K562 (cell line): ENCODE measurements around the gene MBD4. TPM values are rescaled to one million over a fixed set of nuclear protein-coding genes. Genes with fewer than 3 reads are reported as not detected.

Experiments
- CBFB ChIP-seq: sonication (generic); formaldehyde crosslinking; IDR thresholded peaks from 2 replicates; pipeline ENCODE4 v1.4.0; 2020; ENCODE audit warnings: mild to moderate bottlenecking, missing genetic modification reagents
- CTBP1 ChIP-seq: fragments of 450-650 bp; IDR thresholded peaks from 2 replicates; pipeline ENCODE4 v1.6.1; 2016; ENCODE audit warnings: borderline replicate concordance
- GTF2E2 ChIP-seq: fragments of 200-800 bp; sonication (Bioruptor generic); IDR thresholded peaks from 2 replicates; pipeline ENCODE4 v1.6.1; 2016; ENCODE audit warnings: missing genetic modification characterization, missing compliant biosample characterization
- NCOA6 ChIP-seq: fragments of 450-650 bp; IDR thresholded peaks from 2 replicates; pipeline ENCODE4 v1.6.1; 2017; ENCODE audit warnings: mild to moderate bottlenecking
- NFRKB ChIP-seq: fragments of 450-650 bp; IDR thresholded peaks from 2 replicates; pipeline ENCODE4 v1.6.1; 2016; ENCODE audit warnings: low read depth
- RBM15 ChIP-seq: fragments of 200-400 bp; formaldehyde crosslinking; IDR thresholded peaks from 2 replicates; pipeline ENCODE4 v1.6.1; 2018; ENCODE audit warnings: mild to moderate bottlenecking, low read length, moderate library complexity; ENCODE audit not compliant: insufficient read depth
- SP1 ChIP-seq: sonication (generic); formaldehyde crosslinking; IDR thresholded peaks from 2 replicates; pipeline ENCODE4 v1.8.1; 2022; ENCODE audit warnings: mild to moderate bottlenecking, missing genetic modification reagents
- STAT5B ChIP-seq: fragments of 250-450 bp; sonication (Bioruptor Pico); IDR thresholded peaks from 2 replicates; pipeline ENCODE4 v1.8.0; 2021; ENCODE audit warnings: mild to moderate bottlenecking, inconsistent platforms
- ZNF764 ChIP-seq: fragments of 250-450 bp; sonication (Bioruptor Pico); IDR thresholded peaks from 2 replicates; pipeline ENCODE4 v1.4.0; 2020; ENCODE audit warnings: low read depth, mild to moderate bottlenecking, moderate library complexity
- ZNF830 ChIP-seq: fragments of 250-450 bp; sonication (Bioruptor Pico); IDR thresholded peaks from 2 replicates; pipeline ENCODE4 v1.5.0; 2021; ENCODE audit warnings: mild to moderate bottlenecking
- polyA plus RNA-seq, 8 experiments: library from polyadenylated mRNA; depleted of rRNA in 4 of 8; stranded (reverse) in 5 of 8; unstranded in 3 of 8; fragments of >200 nt; fragmentation: Nextera tagmentation in 2 of 8; fragmentation: Illumina TruSeq in 1 of 8; extraction: Ambion mirVana in 2 of 8; extraction: Trizol in 1 of 8; gene quantifications; 2 replicates each; pipeline versions ENCODE4 v1.2.1 to v1.2.3, GENCODE V29; 2011 to 2014; ENCODE audit warnings: inconsistent platforms in 1 of 8, missing spikeins in 1 of 8
- total RNA-seq, 7 experiments: library from RNA; depleted of rRNA in 6 of 7; stranded (reverse); fragments of >200 nt in 6 of 7; fragmentation: Illumina TruSeq in 2 of 7; extraction: Trizol in 2 of 7; gene quantifications; 2 replicates each; pipeline versions ENCODE4 v1.2.1 to v1.2.3, GENCODE V29; 2011 to 2021; ENCODE audit warnings: low replicate concordance in 1 of 7
- TF ChIP-seq, protein P1 (sequence below): fragments of 450-650 bp; IDR thresholded peaks from 2 replicates; pipeline ENCODE4 v1.6.1; 2018; ENCODE audit warnings: mild to moderate bottlenecking, low read depth; ENCODE audit not compliant: partially characterized antibody
- TF ChIP-seq, protein P2 (sequence below): sonication (generic); formaldehyde crosslinking; IDR thresholded peaks from 2 replicates; pipeline ENCODE4 v1.8.0; 2022; ENCODE audit warnings: mild to moderate bottlenecking, missing genetic modification reagents
- TF ChIP-seq, protein P3 (sequence below): sonication (generic); formaldehyde crosslinking; IDR thresholded peaks from 2 replicates; pipeline ENCODE4 v1.4.0; 2020; ENCODE audit warnings: mild to moderate bottlenecking, missing genetic modification reagents
- TF ChIP-seq, protein P4 (sequence below): fragments of 200-800 bp; sonication (Bioruptor generic); IDR thresholded peaks from 2 replicates; pipeline ENCODE4 v1.6.1; 2016; ENCODE audit warnings: missing genetic modification characterization, missing compliant biosample characterization

Gene MBD4
- total and polyA plus RNA-seq, 9 of the 15 experiments (the other 6 are each of a cell fraction or from before 2014, with no cell fraction given): 13.3 to 63.9 (median 39.0) TPM

DNA sequence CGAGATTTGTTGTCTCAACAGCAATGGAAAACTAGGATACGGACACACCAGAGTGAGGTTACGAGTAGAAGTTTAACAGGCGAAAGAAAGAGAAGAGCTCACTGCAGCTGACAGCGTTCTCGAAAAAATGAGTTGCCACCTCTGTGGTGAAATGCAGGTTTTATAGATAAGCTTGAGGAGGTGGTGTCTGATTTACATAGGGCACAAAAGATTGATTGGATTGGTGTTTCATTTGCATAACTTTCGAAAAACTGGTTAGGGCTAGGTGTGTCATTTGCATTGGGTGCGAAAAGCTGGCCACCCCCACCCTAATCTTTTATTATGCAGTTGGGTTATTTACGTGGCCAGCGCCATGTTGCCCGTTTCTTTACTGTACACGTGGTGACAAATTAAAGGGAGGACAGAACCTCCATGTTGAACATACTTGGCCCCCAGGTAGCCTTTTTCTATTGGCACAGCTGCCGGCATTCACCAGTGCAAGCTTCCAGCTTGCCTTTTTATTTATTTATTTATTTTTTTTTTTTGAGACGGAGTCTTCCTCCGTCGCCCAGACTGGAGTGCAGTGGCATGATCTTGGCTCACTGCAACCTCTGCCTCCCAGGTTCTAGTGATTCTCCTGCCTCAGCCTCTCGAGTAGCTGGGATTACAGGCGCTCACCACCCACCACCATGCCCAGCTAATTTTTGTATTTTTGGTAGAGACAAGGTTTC lies 8.6 kb upstream of the MBD4 start (continued):
- TF ChIP-seq, protein P1, sequence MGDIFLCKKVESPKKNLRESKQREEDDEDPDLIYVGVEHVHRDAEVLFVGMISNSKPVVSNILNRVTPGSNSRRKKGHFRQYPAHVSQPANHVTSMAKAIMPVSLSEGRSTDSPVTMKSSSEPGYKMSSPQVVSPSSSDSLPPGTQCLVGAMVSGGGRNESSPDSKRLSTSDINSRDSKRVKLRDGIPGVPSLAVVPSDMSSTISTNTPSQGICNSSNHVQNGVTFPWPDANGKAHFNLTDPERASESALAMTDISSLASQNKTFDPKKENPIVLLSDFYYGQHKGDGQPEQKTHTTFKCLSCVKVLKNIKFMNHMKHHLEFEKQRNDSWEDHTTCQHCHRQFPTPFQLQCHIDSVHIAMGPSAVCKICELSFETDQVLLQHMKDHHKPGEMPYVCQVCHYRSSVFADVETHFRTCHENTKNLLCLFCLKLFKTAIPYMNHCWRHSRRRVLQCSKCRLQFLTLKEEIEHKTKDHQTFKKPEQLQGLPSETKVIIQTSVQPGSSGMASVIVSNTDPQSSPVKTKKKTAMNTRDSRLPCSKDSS: no peak
- TF ChIP-seq, protein P2, sequence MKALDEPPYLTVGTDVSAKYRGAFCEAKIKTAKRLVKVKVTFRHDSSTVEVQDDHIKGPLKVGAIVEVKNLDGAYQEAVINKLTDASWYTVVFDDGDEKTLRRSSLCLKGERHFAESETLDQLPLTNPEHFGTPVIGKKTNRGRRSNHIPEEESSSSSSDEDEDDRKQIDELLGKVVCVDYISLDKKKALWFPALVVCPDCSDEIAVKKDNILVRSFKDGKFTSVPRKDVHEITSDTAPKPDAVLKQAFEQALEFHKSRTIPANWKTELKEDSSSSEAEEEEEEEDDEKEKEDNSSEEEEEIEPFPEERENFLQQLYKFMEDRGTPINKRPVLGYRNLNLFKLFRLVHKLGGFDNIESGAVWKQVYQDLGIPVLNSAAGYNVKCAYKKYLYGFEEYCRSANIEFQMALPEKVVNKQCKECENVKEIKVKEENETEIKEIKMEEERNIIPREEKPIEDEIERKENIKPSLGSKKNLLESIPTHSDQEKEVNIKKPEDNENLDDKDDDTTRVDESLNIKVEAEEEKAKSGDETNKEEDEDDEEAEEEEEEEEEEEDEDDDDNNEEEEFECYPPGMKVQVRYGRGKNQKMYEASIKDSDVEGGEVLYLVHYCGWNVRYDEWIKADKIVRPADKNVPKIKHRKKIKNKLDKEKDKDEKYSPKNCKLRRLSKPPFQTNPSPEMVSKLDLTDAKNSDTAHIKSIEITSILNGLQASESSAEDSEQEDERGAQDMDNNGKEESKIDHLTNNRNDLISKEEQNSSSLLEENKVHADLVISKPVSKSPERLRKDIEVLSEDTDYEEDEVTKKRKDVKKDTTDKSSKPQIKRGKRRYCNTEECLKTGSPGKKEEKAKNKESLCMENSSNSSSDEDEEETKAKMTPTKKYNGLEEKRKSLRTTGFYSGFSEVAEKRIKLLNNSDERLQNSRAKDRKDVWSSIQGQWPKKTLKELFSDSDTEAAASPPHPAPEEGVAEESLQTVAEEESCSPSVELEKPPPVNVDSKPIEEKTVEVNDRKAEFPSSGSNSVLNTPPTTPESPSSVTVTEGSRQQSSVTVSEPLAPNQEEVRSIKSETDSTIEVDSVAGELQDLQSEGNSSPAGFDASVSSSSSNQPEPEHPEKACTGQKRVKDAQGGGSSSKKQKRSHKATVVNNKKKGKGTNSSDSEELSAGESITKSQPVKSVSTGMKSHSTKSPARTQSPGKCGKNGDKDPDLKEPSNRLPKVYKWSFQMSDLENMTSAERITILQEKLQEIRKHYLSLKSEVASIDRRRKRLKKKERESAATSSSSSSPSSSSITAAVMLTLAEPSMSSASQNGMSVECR: no peak
- no peak for TF ChIP-seq ZNF830 (CRISPR knock-in tag)
- TF ChIP-seq, protein P3, sequence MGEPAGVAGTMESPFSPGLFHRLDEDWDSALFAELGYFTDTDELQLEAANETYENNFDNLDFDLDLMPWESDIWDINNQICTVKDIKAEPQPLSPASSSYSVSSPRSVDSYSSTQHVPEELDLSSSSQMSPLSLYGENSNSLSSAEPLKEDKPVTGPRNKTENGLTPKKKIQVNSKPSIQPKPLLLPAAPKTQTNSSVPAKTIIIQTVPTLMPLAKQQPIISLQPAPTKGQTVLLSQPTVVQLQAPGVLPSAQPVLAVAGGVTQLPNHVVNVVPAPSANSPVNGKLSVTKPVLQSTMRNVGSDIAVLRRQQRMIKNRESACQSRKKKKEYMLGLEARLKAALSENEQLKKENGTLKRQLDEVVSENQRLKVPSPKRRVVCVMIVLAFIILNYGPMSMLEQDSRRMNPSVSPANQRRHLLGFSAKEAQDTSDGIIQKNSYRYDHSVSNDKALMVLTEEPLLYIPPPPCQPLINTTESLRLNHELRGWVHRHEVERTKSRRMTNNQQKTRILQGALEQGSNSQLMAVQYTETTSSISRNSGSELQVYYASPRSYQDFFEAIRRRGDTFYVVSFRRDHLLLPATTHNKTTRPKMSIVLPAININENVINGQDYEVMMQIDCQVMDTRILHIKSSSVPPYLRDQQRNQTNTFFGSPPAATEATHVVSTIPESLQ: no peak
- TF ChIP-seq NCOA6: no peak
- TF ChIP-seq SP1 (CRISPR knock-in tag): no peak
- no peak for TF ChIP-seq CBFB (CRISPR knock-in tag)
- TF ChIP-seq ZNF764 (CRISPR knock-in tag): no peak
- 0 out of 2 replicates have a peak, but pooled peaks have one; percentile 28 for TF ChIP-seq GTF2E2 (tag)
- TF ChIP-seq CTBP1: no peak
- peak; percentile 91 for TF ChIP-seq NFRKB
- TF ChIP-seq, protein P4, sequence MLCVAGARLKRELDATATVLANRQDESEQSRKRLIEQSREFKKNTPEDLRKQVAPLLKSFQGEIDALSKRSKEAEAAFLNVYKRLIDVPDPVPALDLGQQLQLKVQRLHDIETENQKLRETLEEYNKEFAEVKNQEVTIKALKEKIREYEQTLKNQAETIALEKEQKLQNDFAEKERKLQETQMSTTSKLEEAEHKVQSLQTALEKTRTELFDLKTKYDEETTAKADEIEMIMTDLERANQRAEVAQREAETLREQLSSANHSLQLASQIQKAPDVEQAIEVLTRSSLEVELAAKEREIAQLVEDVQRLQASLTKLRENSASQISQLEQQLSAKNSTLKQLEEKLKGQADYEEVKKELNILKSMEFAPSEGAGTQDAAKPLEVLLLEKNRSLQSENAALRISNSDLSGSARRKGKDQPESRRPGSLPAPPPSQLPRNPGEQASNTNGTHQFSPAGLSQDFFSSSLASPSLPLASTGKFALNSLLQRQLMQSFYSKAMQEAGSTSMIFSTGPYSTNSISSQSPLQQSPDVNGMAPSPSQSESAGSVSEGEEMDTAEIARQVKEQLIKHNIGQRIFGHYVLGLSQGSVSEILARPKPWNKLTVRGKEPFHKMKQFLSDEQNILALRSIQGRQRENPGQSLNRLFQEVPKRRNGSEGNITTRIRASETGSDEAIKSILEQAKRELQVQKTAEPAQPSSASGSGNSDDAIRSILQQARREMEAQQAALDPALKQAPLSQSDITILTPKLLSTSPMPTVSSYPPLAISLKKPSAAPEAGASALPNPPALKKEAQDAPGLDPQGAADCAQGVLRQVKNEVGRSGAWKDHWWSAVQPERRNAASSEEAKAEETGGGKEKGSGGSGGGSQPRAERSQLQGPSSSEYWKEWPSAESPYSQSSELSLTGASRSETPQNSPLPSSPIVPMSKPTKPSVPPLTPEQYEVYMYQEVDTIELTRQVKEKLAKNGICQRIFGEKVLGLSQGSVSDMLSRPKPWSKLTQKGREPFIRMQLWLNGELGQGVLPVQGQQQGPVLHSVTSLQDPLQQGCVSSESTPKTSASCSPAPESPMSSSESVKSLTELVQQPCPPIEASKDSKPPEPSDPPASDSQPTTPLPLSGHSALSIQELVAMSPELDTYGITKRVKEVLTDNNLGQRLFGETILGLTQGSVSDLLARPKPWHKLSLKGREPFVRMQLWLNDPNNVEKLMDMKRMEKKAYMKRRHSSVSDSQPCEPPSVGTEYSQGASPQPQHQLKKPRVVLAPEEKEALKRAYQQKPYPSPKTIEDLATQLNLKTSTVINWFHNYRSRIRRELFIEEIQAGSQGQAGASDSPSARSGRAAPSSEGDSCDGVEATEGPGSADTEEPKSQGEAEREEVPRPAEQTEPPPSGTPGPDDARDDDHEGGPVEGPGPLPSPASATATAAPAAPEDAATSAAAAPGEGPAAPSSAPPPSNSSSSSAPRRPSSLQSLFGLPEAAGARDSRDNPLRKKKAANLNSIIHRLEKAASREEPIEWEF: 0 out of 2 replicates have a peak, but pooled peaks have one; percentile 30
- TF ChIP-seq RBM15: no peak
- no peak for TF ChIP-seq STAT5B (CRISPR knock-in tag)
